Testis (tissue), 2 donors: Measurements from ENCODE around the gene SPACA1.

Source experiments
- POLR2A ChIP-seq: fragments of 450-650 bp; IDR thresholded peaks from one replicate; pipeline ENCODE4 v1.6.1; 2017; ENCODE audit warnings: antibody characterized with exemption, mild to moderate bottlenecking, moderate library complexity
- TF ChIP-seq, protein P1 (sequence below), 3 experiments: fragments of 450-650 bp in 2 of 3; fragments of 200-600 bp in 1 of 3; sonication (generic) in 1 of 3; IDR thresholded peaks; one replicate each; pipeline ENCODE4 v1.5.1; 2016 to 2019; ENCODE audit warnings: antibody characterized with exemption in 3 of 3, mild to moderate bottlenecking in 2 of 3, moderate library complexity in 1 of 3

DNA sequence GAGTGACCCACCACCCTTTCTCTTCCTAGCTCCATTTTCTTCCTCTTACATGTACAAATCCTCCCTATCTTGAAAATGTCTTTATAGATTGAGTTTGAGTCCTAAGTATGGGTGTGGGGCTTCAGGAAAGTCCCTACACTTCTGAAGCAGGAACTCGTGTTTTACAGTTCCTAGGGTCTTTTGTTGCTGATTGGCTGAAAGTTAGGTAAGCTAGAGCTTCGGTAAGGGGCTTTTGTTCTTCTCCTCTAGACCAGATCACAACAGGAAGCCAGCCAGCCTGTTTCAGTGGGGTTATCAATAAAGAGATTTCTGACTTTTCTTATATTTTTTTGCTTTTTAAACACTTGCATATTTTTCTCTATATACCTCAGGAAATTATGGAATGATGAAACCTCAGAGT lies 67.2 kb downstream of the SPACA1 start:
- TF ChIP-seq, protein P1, sequence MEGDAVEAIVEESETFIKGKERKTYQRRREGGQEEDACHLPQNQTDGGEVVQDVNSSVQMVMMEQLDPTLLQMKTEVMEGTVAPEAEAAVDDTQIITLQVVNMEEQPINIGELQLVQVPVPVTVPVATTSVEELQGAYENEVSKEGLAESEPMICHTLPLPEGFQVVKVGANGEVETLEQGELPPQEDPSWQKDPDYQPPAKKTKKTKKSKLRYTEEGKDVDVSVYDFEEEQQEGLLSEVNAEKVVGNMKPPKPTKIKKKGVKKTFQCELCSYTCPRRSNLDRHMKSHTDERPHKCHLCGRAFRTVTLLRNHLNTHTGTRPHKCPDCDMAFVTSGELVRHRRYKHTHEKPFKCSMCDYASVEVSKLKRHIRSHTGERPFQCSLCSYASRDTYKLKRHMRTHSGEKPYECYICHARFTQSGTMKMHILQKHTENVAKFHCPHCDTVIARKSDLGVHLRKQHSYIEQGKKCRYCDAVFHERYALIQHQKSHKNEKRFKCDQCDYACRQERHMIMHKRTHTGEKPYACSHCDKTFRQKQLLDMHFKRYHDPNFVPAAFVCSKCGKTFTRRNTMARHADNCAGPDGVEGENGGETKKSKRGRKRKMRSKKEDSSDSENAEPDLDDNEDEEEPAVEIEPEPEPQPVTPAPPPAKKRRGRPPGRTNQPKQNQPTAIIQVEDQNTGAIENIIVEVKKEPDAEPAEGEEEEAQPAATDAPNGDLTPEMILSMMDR (IDR thresholded peaks at IDR 0.05) = no peak
- TF ChIP-seq POLR2A = no peak
